Activated CD4-positive, alpha-beta T cell treated with anti-CD3 and anti-CD28 coated beads, Interleukin-2, amount 10 ng/mL, durations not matched to agents 24 days and 14 days (primary cell): Measurements from ENCODE around the gene HYI. TPM values are rescaled to one million over a fixed set of nuclear protein-coding genes. Genes with fewer than 3 reads are reported as not detected.

Experiments used
- total RNA-seq: library from RNA; stranded (reverse); gene quantifications from 2 replicates; pipeline ENCODE4 v1.2.3, GENCODE V29; 2022

The HYI gene
- total RNA-seq, 1 donor from 2014 or later: 14.8 TPM

Other genes with a start within 250 kb of the HYI start
- not detected in 2 replicates for gene TMEM125, start 183.9 kb downstream of the HYI start, total RNA-seq
- gene C1orf210, start 168.3 kb downstream of the HYI start, total RNA-seq: not detected in 2 replicates
- gene TIE1, start 152.9 kb downstream of the HYI start, total RNA-seq: 0.23 and 0.40 TPM in 2 replicates
- not detected in 2 replicates for gene MPL, start 116.1 kb downstream of the HYI start, total RNA-seq
- 84.3 and 86.9 TPM in 2 replicates for gene CDC20, start 95.0 kb downstream of the HYI start, total RNA-seq
- 76.8 and 85.1 TPM in 2 replicates for gene ELOVL1, start 85.9 kb downstream of the HYI start, total RNA-seq
- 39.6 and 45.1 TPM in 2 replicates for gene MED8, start 64.1 kb downstream of the HYI start, total RNA-seq
- gene SZT2, start 64.0 kb downstream of the HYI start, total RNA-seq: 54.0 and 56.2 TPM in 2 replicates
- 2.1 and 2.7 TPM in 2 replicates for gene PTPRF, start 77.0 kb upstream of the HYI start, total RNA-seq
- 25.3 and 27.0 TPM in 2 replicates for gene KDM4A, start 196.2 kb upstream of the HYI start, total RNA-seq